K562 (cell line): Measurements from ENCODE around the gene CHRM4. TPM values are rescaled to one million over a fixed set of nuclear protein-coding genes. Genes with fewer than 3 reads are reported as not detected.
A peak's percentile ranks its signal among the peaks of the same experiment; 100 is the strongest.

ENCODE experiments used
- DDX20 ChIP-seq: fragments of 450-650 bp; IDR thresholded peaks from 2 replicates; pipeline ENCODE4 v1.6.1; 2016; ENCODE audit warnings: missing genetic modification characterization, low read depth, mild to moderate bottlenecking, missing compliant biosample characterization, moderate library complexity
- FOXK2 ChIP-seq, 2 experiments: fragments of 450-650 bp; IDR thresholded peaks in 1 of 2; conservative IDR thresholded peaks in 1 of 2; 2 replicates each; pipeline ENCODE4 v1.6.1; 2016; ENCODE audit warnings: low read depth in 2 of 2, mild to moderate bottlenecking in 1 of 2
- LEF1 ChIP-seq: fragments of 450-650 bp; IDR thresholded peaks from 2 replicates; pipeline ENCODE4 v1.6.1; 2016; ENCODE audit warnings: mild to moderate bottlenecking
- MXD1 ChIP-seq: fragments of 250-450 bp; sonication (Bioruptor Pico); IDR thresholded peaks from 2 replicates; pipeline ENCODE4 v1.8.0; 2021; ENCODE audit warnings: borderline replicate concordance, mild to moderate bottlenecking, moderate library complexity; ENCODE audit not compliant: poor library complexity, severe bottlenecking
- NCOA2 ChIP-seq, 2 experiments: fragments of 450-650 bp; IDR thresholded peaks; 2 replicates each; pipeline ENCODE4 v1.6.1; 2018; ENCODE audit warnings: mild to moderate bottlenecking in 2 of 2, moderate library complexity in 1 of 2; ENCODE audit not compliant: partially characterized antibody in 2 of 2
- NKRF ChIP-seq: fragments of 450-650 bp; IDR thresholded peaks from 2 replicates; pipeline ENCODE4 v1.6.1; 2016; ENCODE audit warnings: borderline replicate concordance
- PHF8 ChIP-seq: fragments of 200-600 bp; sonication (generic); IDR thresholded peaks from 2 replicates; pipeline ENCODE4 v1.6.1; 2012; ENCODE audit warnings: mixed run types, mild to moderate bottlenecking, inconsistent platforms, low read length, moderate library complexity, borderline replicate concordance
- POU5F1 ChIP-seq: fragments of 150-350 bp; IDR thresholded peaks from 2 replicates; pipeline ENCODE4 v1.6.1; 2014; ENCODE audit warnings: borderline replicate concordance, low read length, low read depth, mild to moderate bottlenecking; ENCODE audit not compliant: partially characterized antibody
- SFPQ ChIP-seq: fragments of 200-400 bp; formaldehyde crosslinking; IDR thresholded peaks from 2 replicates; pipeline ENCODE4 v1.6.1; 2017; ENCODE audit warnings: mild to moderate bottlenecking, low read depth, low read length, moderate library complexity
- SIN3A ChIP-seq, 2 experiments: fragments of 150-350 bp in 1 of 2; IDR thresholded peaks; 2 replicates each; pipeline ENCODE4 v1.6.1; 2011 to 2016; ENCODE audit warnings: borderline replicate concordance in 2 of 2, low read depth in 2 of 2, low read length in 2 of 2, mild to moderate bottlenecking in 2 of 2, moderate library complexity in 2 of 2; ENCODE audit not compliant: control insufficient read depth in 1 of 2
- SIN3B ChIP-seq: fragments of 450-650 bp; IDR thresholded peaks from 2 replicates; pipeline ENCODE4 v1.6.1; 2017; ENCODE audit warnings: low read depth, mild to moderate bottlenecking, moderate library complexity
- SLC30A9 ChIP-seq: fragments of 250-450 bp; sonication (Bioruptor Pico); IDR thresholded peaks from 2 replicates; pipeline ENCODE4 v1.8.0; 2022; ENCODE audit warnings: mild to moderate bottlenecking, moderate library complexity
- SMARCC2 ChIP-seq: fragments of 450-650 bp; IDR thresholded peaks from 2 replicates; pipeline ENCODE4 v1.6.1; 2017; ENCODE audit warnings: antibody characterized with exemption, moderate library complexity, mild to moderate bottlenecking, low read depth
- TRIM25 ChIP-seq: fragments of 450-650 bp; IDR thresholded peaks from 2 replicates; pipeline ENCODE4 v1.7.0; 2016; ENCODE audit warnings: borderline replicate concordance
- ZC3H4 ChIP-seq: sonication (generic); formaldehyde crosslinking; IDR thresholded peaks from 2 replicates; pipeline ENCODE4 v1.9.0; 2021; ENCODE audit warnings: missing genetic modification reagents, borderline replicate concordance
- ZNF277 ChIP-seq: fragments of 250-450 bp; sonication (Bioruptor Pico); IDR thresholded peaks from 2 replicates; pipeline ENCODE4 v1.8.0; 2022; ENCODE audit warnings: inconsistent platforms, mild to moderate bottlenecking, moderate library complexity, borderline replicate concordance
- ZNF436 ChIP-seq: fragments of 250-450, 450-650 bp; sonication (Bioruptor Pico); formaldehyde crosslinking; IDR thresholded peaks from 2 replicates; pipeline ENCODE4 v1.7.0; 2020; ENCODE audit warnings: mild to moderate bottlenecking
- polyA plus RNA-seq, 8 experiments: library from polyadenylated mRNA; depleted of rRNA in 4 of 8; stranded (reverse) in 5 of 8; unstranded in 3 of 8; fragments of >200 nt; fragmentation: Nextera tagmentation in 2 of 8; fragmentation: Illumina TruSeq in 1 of 8; extraction: Ambion mirVana in 2 of 8; extraction: Trizol in 1 of 8; gene quantifications; 2 replicates each; pipeline versions ENCODE4 v1.2.1 to v1.2.3, GENCODE V29; 2011 to 2014; ENCODE audit warnings: inconsistent platforms in 1 of 8, missing spikeins in 1 of 8
- total RNA-seq, 7 experiments: library from RNA; depleted of rRNA in 6 of 7; stranded (reverse); fragments of >200 nt in 6 of 7; fragmentation: Illumina TruSeq in 2 of 7; extraction: Trizol in 2 of 7; gene quantifications; 2 replicates each; pipeline versions ENCODE4 v1.2.1 to v1.2.3, GENCODE V29; 2011 to 2021; ENCODE audit warnings: low replicate concordance in 1 of 7

CHRM4 gene
- total and polyA plus RNA-seq, 9 of the 15 experiments (the other 6 are each of a cell fraction or from before 2014, with no cell fraction given): 0.22 to 1.3 (median 0.40) TPM; not detected in 2

DNA sequence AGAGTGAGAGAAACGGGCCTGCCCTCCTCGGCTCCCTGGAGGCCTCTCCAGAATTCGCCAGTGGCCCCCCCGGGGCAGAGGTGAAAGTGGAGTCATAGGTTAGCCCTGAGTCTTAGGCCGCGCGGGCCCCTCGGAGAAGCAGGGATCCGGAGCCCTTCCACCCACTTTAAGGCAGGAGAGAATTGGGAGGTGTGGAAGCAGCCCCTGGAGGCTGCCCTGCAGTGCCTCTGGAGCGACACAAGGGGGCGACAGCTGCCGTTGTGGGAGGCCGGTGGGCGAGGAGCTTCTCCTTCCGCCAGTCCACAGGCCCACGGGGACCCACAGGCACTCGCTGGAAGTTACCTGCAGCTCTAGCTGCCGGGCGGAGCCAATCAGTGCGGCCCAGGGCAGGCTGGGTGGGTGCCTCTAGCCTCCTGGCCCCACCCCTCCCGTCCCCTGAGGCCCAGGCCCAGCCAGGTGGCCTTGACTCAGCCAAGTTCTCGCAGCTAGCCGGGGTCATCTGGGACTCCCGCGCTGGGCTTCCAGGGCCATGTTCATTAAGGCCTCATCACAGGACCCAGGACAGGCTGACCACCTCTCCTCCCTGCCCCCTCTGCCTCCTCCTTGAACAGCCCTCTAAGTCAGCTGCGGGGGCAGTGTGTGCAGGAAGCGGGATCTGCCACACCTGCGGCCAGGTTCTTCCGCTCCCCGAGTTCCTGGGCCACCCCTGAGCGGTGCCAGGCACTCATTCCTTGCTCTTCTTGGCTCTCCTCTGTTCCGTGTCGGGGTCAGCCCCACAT lies 39.3 kb downstream of the CHRM4 start (continued):
- TF ChIP-seq SIN3A (IDR thresholded peaks at IDR 0.05; ENCODE audit: borderline replicate concordance in 2 of 2, control insufficient read depth in 1 of 2, low read depth in 2 of 2, low read length in 2 of 2): no peak
- TF ChIP-seq LEF1: no peak
- TF ChIP-seq NKRF: peak; percentile 43; the same call in 1 of the 2 replicates
- peak; percentile 52; the same call in 1 of the 2 replicates for TF ChIP-seq PHF8
- TF ChIP-seq DDX20 (tag): no peak
- no peak for TF ChIP-seq ZNF277 (CRISPR knock-in tag)
- no peak for TF ChIP-seq SLC30A9 (CRISPR knock-in tag)
- TF ChIP-seq FOXK2 (conservative IDR thresholded peaks at IDR 0.05 in 1 of 2, IDR thresholded peaks at IDR 0.05 in 1 of 2; ENCODE audit: low read depth in 2 of 2): no peak
- TF ChIP-seq NCOA2 (IDR thresholded peaks at IDR 0.05; ENCODE audit: partially characterized antibody in 2 of 2): no peak
- TF ChIP-seq TRIM25: no peak
- peak; percentile 78; the same call in 1 of the 2 replicates for TF ChIP-seq SIN3B
- TF ChIP-seq ZC3H4 (CRISPR knock-in tag): no peak
- TF ChIP-seq SMARCC2: no peak
- no peak for TF ChIP-seq MXD1 (CRISPR knock-in tag)
- TF ChIP-seq ZNF436 (CRISPR knock-in tag): no peak
- no peak for TF ChIP-seq SFPQ
- no peak for TF ChIP-seq POU5F1
